T-helper 1 cell (primary cell): ENCODE measurements around the gene RFNG.
A peak's percentile ranks its signal among the peaks of the same experiment; 100 is the strongest.
"Not testable (repeated sequence)": the region's sequence is repeated elsewhere in the genome, so short reads cannot be mapped to it uniquely, and the experiment has no call there.

ENCODE experiments used
- DNase-seq, 5 donors: peaks; one replicate each; pipeline ENCODE4 v3.0.0-alpha.2; 2012 to 2020

RFNG gene

GRCh38 chr17:82041144-82041814 lies 10.3 kb downstream of the RFNG start:
- no peak for DNase-seq

- no peak for DNase-seq
These were observed 11.8 kb downstream of the RFNG start for GRCh38 chr17:82039695-82040299.

GRCh38 chr17:82038796-82039409 lies 12.7 kb downstream of the RFNG start:
- DNase-seq = not testable (repeated sequence)

- DNase-seq = no peak
These were observed 13.8 kb downstream of the RFNG start for GRCh38 chr17:82037889-82038195.

GRCh38 chr17:82037092-82037888 lies 14.3 kb downstream of the RFNG start, which contains the start of gene DCXR:
Gene DCXR (minus strand): TSS chr17:82037697. CDS start chr17:82037682, 15 bp downstream.
- peak; percentile 89 to 98 (median 91) for DNase-seq

- DNase-seq = no peak
These were observed 14.9 kb downstream of the RFNG start for GRCh38 chr17:82036634-82037091.

- no peak for DNase-seq
These were observed 15.5 kb downstream of the RFNG start for GRCh38 chr17:82035956-82036633.

- DNase-seq = no peak
These were observed 16.1 kb downstream of the RFNG start for GRCh38 chr17:82035488-82035887.

- no peak for DNase-seq
These were observed 17.1 kb downstream of the RFNG start for GRCh38 chr17:82034371-82035011.

GRCh38 chr17:82033359-82034085 lies 18.1 kb downstream of the RFNG start:
- no peak for DNase-seq

- peak in 2 of 5 donors; percentile 37 to 39 for DNase-seq
These were observed 19.6 kb downstream of the RFNG start for GRCh38 chr17:82031885-82032627.

GRCh38 chr17:82031303-82031884 lies 20.2 kb downstream of the RFNG start, which contains the start of gene RAC3:
Gene RAC3 (plus strand): TSS chr17:82031678. CDS start chr17:82031762, 84 bp downstream.
- no peak for DNase-seq

- DNase-seq = peak; percentile 65 to 83 (median 77)
These were observed 20.9 kb downstream of the RFNG start for GRCh38 chr17:82030470-82031302.

- DNase-seq = no peak
These were observed 21.6 kb downstream of the RFNG start for GRCh38 chr17:82029990-82030469.

- DNase-seq = no peak
These were observed 22.2 kb downstream of the RFNG start for GRCh38 chr17:82029391-82029790.

GRCh38 chr17:82028966-82029365 lies 22.6 kb downstream of the RFNG start:
- no peak for DNase-seq

GRCh38 chr17:82028246-82028645 lies 23.4 kb downstream of the RFNG start:
- DNase-seq = no peak

- DNase-seq = no peak
These were observed 26.1 kb downstream of the RFNG start for GRCh38 chr17:82025401-82026107.
